ENCODE results near the gene BTNL3.

- TF ChIP-seq, protein P1, sequence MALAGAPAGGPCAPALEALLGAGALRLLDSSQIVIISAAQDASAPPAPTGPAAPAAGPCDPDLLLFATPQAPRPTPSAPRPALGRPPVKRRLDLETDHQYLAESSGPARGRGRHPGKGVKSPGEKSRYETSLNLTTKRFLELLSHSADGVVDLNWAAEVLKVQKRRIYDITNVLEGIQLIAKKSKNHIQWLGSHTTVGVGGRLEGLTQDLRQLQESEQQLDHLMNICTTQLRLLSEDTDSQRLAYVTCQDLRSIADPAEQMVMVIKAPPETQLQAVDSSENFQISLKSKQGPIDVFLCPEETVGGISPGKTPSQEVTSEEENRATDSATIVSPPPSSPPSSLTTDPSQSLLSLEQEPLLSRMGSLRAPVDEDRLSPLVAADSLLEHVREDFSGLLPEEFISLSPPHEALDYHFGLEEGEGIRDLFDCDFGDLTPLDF (CRISPR knock-in tag; IDR thresholded peaks at IDR 0.05), result no peak
- no peak for TF ChIP-seq CREB1 (CRISPR knock-in tag; IDR thresholded peaks at IDR 0.05)
Observed at GRCh38 chr5:181044093-181044599, 55.5 kb downstream of the BTNL3 start.

All from WTC11 (cell line).